MM.1S (cell line): Measurements from ENCODE around the gene BRD9.
"Not testable (repeated sequence)": the region's sequence is repeated elsewhere in the genome, so short reads cannot be mapped to it uniquely, and the experiment has no call there.

Experiments used
- CTCF ChIP-seq: fragments of 300-600 bp; sonication (generic); IDR thresholded peaks from 2 replicates; pipeline ENCODE4 v1.5.1; 2016; ENCODE audit warnings: antibody characterized with exemption, low read length, mixed read lengths
- EZH2 ChIP-seq: fragments of 300-600 bp; sonication (generic); optimal IDR thresholded peaks from 2 replicates; pipeline ENCODE3; 2017; ENCODE audit warnings: low read depth, mild to moderate bottlenecking, antibody characterized with exemption, low read length, mixed read lengths

- not testable (repeated sequence) for TF ChIP-seq CTCF, EZH2
These were observed 41.4 kb upstream of the BRD9 start for GRCh38 chr5:933951-934350.
